HG02943 (cell line): ENCODE measurements around the gene SIL1.
"Not testable (repeated sequence)": the region's sequence is repeated elsewhere in the genome, so short reads cannot be mapped to it uniquely, and the experiment has no call there.

Source experiments
- ATAC-seq: cut with Tn5 transposase; IDR thresholded peaks from one replicate; pipeline ENCODE4 v1.9.1; 2021; ENCODE audit warnings: mild to moderate bottlenecking, low read depth, moderate library complexity; ENCODE audit not compliant: unreplicated experiment

The SIL1 gene

GRCh38 chr5:139078345-139078744, 119.8 kb downstream of the SIL1 start:
- ATAC-seq = no peak

GRCh38 chr5:139077899-139078298, 120.3 kb downstream of the SIL1 start:
- no peak for ATAC-seq

DNA sequence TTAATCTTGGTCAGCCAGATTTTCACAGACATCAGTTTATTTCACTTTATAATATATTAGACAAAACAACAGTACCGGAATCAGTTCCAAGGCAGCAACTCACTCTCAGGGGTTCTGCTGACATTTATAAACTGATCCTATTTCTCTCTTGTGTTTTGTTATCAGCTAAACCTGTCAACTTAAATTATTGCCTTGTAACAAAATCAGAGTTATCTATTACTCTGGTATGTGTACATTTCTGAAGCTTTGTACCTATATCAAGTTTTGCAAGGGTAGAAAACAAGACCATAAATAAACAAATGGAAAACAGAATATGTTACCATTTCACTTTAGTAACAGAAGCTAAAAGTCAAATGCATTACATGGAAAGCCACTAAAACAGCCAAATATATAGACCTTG, 122.1 kb downstream of the SIL1 start:
- ATAC-seq = no peak

GRCh38 chr5:139075066-139076050, 122.8 kb downstream of the SIL1 start:
- ATAC-seq = no peak

DNA sequence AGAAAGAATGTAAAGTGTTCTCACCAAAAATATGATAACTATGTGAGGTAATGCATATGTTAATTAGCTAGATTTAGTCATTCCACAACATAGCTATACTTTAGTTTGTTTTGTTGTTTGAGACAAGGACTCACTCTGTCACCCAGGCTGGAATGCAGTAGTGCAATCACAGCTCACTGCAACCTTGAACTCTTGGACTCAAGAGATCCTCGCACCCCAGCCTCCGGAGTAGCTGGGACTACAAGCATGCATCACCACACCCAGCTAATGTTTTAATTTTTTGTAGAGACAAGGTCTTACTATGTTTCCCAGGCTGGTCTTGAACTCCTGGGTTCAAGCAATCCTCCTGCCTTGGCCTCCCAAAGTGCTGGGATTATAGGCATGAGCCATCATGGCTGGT, 124.2 kb downstream of the SIL1 start:
- not testable (repeated sequence) for ATAC-seq

DNA sequence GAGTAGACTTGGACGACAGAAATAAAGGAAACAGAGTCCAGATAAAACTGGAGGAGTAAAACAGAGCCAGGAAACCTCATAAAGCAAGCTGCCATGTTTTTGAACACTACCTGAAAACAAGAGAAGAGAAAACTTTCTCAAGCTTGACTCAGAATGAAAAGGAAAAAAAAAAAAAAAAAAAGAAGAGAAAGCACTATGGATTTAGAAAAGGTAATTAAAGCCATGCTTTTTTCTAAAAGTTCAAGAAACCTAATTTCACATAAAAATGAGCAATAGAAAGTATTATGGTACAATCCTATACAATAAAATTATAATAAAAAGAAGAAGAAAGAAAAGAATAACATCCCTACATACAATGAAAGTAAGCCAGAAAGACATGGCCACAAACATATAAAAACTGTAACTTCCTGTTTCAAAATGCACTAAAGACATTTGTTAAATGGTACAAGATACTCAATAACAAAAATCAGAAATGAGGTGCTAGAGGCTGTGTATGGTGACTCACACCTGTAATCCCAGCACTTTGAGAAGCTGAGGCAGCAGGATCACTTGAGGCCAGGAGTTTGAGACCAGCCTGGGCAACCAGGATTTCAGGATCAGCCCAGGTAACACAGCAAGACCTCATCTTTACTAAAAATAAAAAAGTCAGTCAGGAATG, 129.5 kb downstream of the SIL1 start:
- no peak for ATAC-seq

DNA sequence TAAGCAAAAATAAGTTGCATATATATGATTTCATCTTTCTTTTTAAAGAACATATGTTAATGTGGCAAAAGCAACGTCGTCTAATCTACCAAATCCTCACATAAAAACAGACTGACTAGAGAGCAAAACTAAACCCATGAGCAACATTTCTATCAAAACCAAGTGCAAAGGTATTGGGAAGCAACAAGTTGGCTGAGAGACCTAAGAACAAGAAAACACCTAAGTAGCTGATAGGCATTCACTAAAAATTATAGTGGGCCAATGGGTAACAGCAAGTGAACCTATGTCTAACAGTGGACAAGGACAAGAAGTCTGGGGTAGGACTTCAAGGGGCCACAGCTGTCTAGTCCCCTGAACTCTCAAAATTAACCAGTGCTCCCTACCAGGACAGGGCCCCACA, 130.1 kb downstream of the SIL1 start:
- no peak for ATAC-seq

- ATAC-seq = no peak
Observed at GRCh38 chr5:139065306-139065705, 132.9 kb downstream of the SIL1 start.

GRCh38 chr5:139064613-139065012, 133.6 kb downstream of the SIL1 start:
- ATAC-seq = no peak

DNA sequence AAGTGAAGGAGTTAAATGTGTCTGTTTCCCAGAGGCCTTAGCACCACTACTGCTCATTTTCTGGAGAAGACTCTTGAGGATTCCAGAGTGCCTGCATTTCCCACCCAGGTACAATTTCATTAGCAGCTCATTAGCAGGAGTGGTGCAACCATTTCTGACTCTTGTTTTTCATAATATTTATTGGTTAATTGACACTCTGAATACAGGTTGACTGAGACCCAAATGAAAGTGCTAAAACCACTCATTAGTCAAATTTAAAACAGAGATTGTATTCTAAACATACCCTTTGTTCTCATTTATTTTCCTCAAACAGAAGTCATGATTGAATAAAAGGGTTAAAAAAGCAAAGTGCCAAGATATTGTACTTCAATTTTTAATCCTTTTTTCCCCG, 134.5 kb downstream of the SIL1 start:
- no peak for ATAC-seq

DNA sequence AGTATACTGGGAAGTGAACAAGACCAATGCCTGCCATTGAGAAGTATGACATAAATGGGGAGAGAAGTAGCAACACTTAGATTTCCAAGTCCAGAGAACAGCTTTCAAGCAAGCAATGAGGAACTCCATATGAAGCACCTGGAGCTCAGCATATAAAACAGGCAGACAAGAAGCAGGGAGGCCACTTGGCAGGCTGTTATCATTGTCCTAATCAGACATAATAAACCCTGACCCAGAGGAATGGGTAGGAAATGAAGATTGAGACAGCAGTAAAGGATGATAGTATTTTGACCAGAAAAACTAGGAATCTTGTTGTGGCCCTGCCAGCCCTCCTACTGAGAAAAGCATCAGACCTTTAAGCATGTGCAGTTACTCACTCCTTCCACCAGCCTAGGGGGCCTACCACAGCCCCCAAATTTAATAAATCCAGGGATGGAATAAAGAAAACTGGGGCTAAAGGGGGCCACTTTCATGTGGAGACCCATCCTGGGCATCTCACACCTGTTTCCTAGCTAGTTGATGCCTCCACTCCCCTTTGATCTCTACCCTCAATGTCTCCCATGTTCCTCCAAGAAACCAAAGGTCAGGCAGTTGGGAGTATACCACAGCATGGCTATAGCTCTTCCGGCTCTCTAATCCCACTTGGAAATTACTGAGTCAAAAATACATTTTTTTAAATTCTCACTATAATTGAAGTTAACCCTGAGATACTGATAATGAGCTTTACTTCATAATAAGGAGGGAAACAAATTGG, 135.1 kb downstream of the SIL1 start:
- ATAC-seq = no peak

GRCh38 chr5:139061856-139062255, 136.3 kb downstream of the SIL1 start:
- ATAC-seq = no peak

- ATAC-seq = no peak
Observed at GRCh38 chr5:139061274-139061673, 136.9 kb downstream of the SIL1 start.

DNA sequence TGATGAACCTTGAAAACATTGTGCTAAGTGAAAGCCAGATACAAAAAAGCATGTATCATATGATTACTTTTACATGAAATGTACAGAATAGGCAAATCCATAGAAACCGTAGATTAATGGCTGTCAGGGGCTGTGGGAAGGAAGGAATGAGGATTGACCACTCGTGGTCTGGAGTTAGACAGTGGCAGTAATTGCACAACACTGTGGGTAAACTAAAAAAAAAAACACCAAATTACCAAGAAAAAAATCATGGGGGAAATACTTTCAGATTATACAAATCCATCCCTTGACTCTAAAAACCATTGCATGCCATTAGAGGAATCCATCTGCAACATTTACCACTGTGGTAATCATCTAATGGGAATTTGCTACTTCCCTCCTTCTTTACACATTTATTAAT, 140.0 kb downstream of the SIL1 start:
- ATAC-seq = no peak

DNA sequence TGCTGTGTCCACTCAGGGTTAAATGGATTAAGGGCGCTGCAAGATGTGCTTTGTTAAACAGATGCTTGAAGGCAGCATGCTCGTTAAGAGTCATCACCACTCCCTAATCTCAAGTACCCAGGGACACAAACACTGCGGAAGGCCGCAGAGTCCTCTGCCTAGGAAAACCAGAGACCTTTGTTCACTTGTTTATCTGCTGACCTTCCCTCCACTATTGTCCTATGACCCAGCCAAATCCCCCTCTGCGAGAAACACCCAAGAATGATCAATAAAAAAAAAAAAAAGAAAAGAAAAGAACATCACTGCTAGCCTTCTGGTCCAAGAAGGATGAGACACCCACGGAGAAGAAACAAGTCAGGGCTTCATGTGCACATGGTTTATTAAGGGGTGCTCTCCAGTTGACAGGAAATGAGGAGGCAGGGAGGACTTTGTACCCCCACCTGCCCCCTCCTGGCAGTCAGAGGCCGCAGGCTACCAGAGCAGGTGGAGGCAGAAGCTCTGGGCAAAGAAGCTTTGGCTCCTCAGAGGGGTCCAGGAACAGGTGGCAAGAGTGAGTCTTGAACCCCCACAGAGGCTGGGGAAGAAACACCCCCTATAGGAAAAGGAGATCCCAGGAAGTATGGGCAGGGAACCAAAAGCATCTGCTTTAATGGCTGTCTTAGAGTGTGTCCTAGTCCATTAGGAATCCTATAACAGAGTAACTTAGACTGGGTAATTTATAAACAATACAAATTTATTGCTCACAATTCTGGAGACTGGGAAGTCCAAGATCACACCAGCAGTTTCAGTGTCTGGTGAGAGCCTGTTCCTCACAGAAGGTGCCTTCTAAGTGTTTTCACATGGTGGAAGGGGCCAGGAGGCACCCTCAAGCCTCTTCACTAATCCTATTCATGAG, 140.9 kb downstream of the SIL1 start:
- not testable (repeated sequence) for ATAC-seq

GRCh38 chr5:139052975-139053374, 145.2 kb downstream of the SIL1 start:
- ATAC-seq = no peak

- ATAC-seq = no peak
Observed at GRCh38 chr5:139051392-139051791, 146.8 kb downstream of the SIL1 start.

- ATAC-seq = no peak
Observed at GRCh38 chr5:139050432-139050831, 147.7 kb downstream of the SIL1 start.

DNA sequence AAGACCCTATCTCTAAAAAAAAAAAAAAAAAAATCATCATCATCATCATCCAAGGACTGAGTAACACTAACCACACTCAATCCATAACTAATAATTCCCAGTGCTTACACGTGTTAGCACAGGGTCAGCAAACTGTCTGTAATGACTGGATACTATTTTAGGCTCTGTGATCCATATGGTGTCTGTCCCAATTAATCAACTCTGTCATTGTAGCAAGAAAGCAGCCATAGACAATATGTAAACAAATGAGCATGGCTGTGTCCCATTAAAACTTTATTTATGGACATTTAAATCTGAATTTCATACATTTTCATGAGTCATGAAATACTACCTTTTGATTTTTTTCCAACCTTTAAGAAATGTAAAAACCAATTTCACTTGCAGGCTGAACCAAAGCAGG, 148.4 kb downstream of the SIL1 start:
- ATAC-seq = no peak

DNA sequence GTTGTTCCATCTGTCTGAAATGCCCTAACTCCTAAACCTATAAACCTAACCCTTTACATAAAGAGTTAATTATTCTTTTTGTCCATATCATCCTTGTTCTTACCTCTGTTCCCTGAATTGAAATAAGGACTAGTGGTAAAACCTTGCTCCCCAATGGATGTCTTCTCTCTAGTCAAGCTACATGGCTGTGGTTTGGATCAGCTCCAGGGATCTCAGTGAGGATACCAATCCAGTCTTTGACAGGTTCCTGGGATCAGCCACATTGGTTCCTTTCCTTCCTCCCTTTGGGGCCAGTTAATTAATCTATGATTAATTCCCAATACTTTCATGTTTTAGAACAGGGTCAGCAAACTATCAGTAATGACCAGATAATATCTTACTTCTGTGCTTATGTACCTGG, 151.6 kb downstream of the SIL1 start:
- no peak for ATAC-seq
